Left renal cortex interstitium (tissue), 4 donors: Measurements from ENCODE around the gene FGD3. TPM values are rescaled to one million over a fixed set of nuclear protein-coding genes. Genes with fewer than 3 reads are reported as not detected.
"Not testable (repeated sequence)": the region's sequence is repeated elsewhere in the genome, so short reads cannot be mapped to it uniquely, and the experiment has no call there.

Experiments
- DNase-seq, 4 donors: peaks; one replicate each; pipeline ENCODE4 v3.0.0-alpha.2; 2013; ENCODE audit warnings: low read depth in 4 of 4, low spot score in 2 of 4, missing footprints in 1 of 4
- polyA plus RNA-seq, 4 donors: library from polyadenylated mRNA; unstranded; fragments of 120-200 nt; gene quantifications; one replicate each; pipeline ENCODE4 v1.2.1, GENCODE V29; 2013; ENCODE audit not compliant: insufficient read length in 4 of 4

The FGD3 gene
- polyA plus RNA-seq, 4 donors: 5.1 to 9.5 (median 6.4) TPM

DNA sequence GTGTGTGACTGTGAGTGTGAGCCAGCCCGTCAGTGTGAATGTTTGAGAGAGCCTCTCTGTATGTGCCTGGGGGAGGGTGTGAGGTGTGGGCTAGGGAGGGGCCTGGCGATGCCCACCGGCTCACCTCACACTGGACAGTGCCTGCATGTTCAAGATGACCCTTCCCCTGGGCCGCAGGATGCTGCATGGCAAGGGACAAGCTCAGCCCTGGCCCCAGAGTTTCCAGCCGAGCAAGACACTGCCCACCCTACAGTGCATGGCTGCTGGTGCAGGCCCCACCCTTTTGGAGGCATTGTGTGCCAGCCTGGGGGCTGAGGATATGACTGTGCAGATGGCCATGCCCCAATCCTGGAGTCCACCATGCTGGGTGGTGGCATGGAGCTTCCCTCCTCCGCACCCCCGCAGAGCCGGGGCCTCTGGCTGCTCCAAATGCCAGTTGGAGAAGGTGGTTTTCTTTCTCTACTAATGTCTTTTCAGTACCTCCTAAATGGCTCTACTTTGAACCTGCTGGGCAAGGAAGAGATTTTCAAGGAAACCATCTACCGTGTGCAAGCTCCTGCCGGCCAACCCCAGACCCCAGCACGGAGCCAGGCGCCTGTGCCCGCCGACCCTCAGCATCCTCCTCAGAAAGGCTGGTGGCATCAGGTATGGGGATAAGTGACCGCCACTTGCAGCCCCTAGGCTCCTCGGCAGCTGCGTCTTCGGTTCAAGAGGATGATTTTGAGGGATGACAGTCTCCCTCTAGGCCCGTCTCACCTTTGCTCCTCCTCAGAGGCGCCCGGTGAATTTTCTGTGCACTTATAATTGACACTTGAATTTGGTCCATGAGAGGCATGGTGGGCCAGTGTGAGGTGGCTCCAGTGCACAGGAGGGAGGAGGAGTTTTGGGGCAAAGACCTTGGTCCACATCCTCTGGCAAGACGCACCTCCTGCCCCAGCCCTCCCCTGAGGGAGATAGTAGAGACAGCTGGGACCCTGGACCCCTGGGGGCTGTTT is 27.7 kb downstream of the FGD3 start:
- DNase-seq: no peak

GRCh38 chr9:92976431-92976830 is 29.1 kb downstream of the FGD3 start:
- DNase-seq: no peak

DNA sequence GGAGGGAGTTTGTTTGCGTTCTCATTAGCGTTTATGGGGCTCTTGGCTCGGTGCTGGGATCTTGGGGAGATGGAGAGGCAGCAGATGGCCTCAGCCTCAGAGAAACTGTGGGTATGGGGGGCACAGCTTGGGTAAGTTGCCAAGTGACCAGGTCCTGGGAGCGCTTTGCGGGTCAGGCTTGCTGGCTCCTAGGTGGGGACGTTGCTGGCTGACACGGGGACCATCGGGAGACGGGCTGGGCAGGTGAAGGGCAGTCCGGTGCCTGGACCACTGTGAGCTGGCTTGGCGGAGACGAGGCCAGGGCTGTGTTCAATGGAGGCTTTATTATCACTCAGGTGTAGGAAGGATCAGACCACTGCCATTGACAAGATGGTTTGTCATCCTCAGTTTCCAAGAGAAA is 30.0 kb downstream of the FGD3 start:
- no peak for DNase-seq

GRCh38 chr9:92978345-92978875 is 31.1 kb downstream of the FGD3 start:
- DNase-seq: no peak

DNA sequence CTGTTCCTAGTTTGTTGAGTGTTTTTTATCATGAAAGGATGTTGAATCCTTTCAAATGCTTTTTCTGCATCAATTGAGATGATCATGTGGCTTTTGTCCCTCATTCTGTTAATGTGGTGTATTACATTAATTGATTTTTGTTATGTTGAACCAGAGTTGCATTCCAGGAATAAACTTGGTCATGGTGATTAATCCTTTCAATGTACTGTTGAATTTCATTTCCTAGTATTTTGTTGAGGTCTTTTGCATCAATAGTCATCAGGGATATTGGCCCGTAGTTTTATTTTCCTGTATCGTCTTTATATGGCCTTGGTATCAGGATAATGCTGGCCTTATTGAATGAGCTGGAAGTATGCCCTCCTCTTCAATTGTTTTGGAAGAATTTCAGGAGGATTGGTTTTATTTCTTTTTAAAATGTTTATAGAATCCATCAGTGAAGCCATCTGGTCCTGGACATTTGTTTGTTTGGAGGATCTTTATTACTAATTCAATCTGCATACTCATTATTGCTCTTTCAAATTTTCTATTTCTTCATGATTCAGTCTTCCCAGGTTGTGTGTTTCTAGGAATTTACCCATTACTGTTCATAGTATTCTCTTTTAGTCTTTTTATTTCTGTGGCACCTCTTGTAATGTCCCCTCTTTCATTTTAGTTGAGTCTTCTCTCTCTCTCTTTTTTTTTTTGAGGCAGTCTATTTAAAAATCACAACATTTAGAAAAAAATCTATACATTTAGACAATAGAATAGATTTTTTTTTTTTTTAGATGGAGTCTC is 32.1 kb downstream of the FGD3 start:
- no peak for DNase-seq

DNA sequence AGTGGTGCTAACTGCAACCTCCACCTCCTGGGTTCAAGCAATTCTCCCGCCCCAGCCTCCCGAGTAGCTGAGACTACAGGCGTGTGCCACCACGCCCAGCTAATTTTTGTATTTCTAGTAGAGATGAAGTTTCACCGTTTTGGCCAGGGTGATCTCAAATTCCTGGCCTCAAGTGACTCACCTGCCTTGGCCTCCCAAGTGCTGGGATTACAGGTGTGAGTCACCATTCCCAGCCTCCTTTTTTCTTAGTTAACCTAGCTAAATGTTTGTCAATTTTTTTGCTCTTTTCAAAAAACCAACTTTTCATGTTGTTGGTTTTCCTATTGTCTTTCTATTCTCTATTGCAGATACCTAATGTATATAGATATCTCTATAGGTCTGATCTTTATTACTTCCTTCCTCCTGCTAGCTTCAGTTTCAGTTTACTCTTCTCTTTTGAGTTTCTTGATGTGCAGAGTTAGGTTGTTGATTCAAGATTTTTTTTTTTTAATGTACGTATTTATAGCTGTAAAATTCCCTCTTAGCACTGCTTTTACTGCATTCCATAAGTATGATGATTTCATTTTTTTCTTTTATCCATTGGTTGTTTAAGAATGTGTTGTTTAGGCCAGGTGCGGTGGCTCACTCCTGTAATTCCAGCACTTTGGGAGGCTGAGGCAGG is 32.9 kb downstream of the FGD3 start:
- DNase-seq: no peak

DNA sequence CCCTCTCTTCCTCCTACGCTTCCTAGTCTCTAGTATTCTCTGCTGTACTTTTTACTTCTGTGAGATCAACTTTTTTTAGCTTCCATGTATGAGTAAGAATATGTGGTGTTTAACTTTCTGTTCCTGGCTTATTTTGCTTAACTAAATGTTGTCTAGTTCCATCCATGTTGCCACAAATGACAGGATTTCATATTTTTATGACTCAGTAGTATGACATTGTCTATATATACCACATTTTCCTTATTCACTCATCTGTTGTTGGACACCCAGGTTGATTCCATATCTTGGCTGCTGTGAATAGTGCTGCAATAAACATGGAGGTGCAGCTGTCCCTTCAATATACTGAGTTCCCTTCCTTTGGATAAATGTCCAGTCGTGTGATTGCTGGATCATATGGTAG is 34.8 kb downstream of the FGD3 start:
- no peak for DNase-seq

GRCh38 chr9:92983984-92984589 is 36.8 kb downstream of the FGD3 start:
- no peak for DNase-seq

DNA sequence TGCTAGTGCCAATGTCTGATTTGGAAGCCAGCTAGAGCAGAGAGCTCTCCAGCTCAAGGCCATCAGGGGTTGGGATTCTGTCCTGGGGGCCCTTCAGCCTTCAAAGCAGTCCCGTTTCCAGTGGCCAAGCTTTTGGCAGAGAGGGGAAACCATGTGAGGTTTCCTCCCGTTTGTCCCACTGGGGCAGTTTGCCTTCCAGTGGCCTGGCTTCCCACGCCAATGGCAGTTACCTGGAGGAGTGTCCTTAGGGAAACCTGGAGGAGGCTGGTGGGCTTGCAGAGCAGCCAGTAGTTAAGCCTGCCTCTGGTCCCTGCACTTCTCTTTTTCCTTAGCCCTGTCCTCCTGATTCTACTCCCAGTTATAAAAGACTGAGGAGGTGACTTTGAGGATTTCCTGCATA is 37.7 kb downstream of the FGD3 start:
- DNase-seq: no peak

DNA sequence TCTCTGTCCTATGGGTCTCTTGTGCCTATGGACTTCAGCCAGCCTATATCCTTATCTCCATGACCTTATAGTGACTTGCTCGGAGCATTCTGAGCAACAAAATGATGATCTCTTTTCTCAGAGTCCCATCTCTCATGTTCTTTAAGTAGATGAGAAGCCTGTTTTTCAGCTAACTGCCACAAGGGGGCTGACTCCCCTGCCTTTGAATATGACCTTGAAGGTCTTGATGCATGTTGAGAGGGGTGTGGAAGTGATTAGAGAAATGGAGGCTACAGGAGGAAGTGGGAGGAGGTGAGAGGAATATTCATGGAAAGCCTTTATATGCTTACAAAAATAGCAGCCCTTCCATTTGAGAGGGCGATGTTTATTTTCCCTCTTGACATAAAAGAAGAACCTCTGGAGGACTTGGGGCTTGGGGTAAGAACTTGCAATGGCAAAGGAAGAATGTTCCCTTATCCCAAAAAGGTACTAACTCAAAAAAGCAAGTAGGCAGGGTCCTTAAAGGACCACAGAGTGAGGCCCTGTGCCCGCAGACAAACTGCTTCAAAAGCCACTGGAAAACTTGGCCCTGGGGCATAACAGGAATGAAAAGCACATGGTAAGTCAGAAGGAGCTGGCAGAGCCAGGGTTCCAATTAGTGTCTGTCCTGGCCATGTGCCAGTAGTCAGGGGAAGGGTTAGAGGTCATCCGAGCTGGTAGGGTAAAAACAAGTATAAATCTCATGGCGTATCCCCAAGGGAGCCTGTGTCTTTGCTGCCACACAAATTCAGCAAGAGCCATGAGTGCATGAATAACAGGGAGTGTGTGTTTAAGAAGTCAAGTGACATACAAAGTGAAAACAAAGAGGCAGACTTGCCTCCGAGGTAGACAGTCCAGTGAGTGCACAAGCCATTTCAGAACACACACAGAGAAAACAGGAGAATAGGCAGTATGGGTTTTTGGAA is 39.1 kb downstream of the FGD3 start:
- DNase-seq: no peak

- no peak for DNase-seq
These were observed 41.0 kb downstream of the FGD3 start for GRCh38 chr9:92988215-92988768.

GRCh38 chr9:92989561-92989960 is 42.2 kb downstream of the FGD3 start:
- no peak for DNase-seq

DNA sequence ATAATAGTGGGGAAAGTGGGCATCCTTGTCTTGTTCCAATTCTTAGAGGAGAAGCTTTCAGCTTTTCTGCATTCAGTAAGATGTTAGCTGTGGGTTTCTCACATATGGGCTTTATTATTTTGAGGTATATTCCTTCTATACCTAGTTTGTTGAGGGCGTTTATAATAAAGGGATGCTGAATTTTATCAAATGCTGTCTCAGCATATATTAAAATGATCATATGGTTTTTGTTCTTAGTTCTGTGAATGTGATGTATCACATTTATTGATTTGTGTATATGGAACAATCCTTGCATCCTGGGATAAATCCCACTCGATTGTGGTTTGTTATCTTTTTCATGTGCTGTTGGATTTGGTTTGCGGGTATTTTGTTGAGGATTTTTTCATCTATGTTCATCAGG is 43.1 kb downstream of the FGD3 start:
- DNase-seq: no peak

DNA sequence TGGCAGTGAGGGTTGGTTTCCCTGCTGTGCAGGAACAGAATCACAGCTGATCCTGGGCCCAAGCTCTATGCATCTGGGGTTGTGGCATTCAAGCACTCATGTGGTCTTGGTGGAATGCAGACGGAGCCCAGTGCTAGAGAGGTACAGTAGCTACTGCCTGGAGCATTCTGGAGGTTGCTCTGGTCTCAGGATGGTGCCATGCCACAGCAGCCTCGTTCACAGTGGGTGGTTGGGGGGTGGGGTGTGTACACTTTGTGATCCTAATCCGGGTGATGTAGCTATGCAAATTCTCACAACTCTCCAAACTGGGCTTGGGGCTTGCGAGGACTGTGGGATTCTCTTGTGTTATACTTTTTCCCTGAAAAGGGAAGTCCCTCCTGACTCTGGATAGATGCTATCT is 45.2 kb downstream of the FGD3 start:
- DNase-seq: no peak

GRCh38 chr9:92998871-92999270 is 51.5 kb downstream of the FGD3 start:
- not testable (repeated sequence) for DNase-seq

DNA sequence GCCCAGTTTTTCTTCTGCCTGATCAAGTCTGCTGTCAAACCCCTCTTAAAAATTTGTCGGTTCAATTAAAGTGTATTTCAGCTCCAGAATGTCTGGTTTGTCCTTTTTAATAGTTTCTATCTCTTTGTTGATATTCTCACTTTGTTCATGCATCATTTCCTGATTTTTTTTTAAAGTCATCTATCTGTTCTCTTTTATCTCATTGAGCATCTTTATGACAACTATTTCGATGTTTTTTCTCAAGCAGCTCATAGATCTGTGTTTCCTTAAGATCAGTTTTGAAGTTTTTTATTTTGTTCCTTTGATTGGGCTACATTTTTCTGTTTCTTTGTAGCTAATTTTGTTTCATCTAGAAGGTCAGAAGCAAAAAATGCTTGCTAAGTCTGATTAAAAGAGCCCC is 53.7 kb downstream of the FGD3 start:
- no peak for DNase-seq

DNA sequence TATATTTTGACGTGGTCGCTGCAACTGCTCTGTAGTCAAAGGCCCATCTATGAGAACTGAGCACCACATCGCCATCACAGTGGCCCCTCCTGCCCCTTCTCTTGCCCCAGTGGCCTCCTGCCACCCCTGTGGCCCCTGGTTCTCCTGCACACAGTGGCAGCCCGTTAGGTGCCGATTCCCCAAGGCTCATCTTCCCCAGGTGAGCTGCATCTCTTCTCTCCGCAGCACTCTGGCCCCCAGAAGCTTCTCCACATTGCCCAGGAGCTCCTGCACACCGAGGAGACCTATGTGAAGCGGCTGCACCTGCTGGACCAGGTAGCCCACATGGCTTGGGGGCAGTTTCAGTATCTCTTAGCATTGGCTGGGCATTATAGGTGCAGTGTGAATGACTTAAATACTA is 55.4 kb downstream of the FGD3 start:
- DNase-seq: no peak

DNA sequence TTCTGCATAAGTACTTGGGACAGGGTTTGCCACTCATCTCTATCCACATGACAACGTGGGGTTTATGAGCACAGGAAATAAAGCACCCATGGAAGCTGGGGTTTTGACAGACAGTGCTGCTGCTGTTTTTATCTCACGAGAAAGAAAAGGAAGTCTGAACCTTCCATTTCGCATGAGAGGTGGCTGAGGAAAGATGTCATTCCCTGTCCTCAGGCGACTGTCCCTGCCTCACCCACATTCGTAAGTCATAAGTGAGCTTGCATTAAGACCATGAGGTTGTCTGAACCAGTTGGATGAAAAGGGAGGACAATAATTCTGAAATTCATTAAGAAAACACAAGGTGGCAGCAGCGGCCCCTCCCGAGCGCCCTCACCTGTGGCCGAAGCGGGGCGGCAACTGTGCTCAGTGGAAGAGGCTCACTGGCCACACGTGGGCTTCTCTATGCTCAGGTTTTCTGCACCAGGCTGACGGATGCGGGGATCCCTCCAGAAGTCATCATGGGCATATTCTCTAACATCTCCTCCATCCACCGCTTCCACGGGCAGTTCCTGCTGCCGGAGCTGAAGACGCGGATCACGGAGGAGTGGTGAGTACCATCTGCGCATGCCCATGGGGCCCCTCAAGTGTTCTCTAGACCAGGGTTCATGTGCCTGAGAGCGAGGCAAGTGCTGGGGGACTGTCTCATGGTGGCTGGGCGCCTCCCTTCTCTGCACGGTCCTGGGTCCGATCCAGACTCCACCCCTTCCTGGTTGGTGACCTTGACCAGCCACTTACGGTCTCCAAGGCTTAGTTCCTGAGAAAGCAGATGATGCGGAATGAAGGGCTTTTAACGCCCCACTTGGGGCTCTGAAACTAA is 56.5 kb downstream of the FGD3 start:
- DNase-seq: peak in 2 of 4 donors; percentile 29 to 31
